MM.1S (cell line): ENCODE results near the gene ORAI1.

Experiments used
- EZH2 ChIP-seq: fragments of 300-600 bp; sonication (generic); optimal IDR thresholded peaks from 2 replicates; pipeline ENCODE3; 2017; ENCODE audit warnings: low read depth, mild to moderate bottlenecking, antibody characterized with exemption, low read length, mixed read lengths
- EZH2phosphoT487 ChIP-seq: fragments of 300-600 bp; sonication (generic); IDR thresholded peaks from 2 replicates; pipeline ENCODE4 v1.6.1; 2018; ENCODE audit warnings: antibody characterized with exemption, low read length
- TF ChIP-seq, protein P1 (sequence below): fragments of 300-600 bp; sonication (generic); IDR thresholded peaks from 2 replicates; pipeline ENCODE4 v1.5.1; 2016; ENCODE audit warnings: antibody characterized with exemption, low read length, mixed read lengths

DNA sequence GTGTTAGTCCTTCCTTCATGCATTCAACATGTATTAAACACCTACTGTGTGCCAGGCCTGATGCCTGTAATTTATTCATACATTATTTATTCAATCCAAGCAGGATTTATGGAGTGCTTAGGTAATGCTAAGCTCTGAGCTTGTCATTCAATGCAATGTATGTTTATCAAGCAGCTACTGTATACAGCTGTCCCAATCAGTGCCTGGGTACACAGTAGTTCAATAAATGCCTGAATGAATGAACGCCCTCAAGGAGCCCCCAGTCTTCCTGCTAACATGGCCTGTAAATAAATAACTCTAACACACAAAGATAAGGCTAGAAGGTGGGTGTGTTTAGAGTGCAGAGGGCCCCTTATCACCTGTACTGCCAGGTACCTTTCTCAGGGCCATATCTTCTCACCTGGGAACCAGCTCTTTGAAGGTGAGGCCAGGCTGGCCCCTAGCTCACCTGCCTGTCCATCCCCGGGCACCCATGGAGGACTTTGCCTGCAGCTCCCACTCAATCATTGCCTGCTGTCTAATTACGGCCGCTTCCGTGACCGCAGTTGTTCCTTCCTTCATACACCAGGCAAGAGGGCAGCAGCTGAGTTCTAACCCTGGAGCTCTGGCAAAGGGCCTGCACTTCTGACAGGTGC is 25.5 kb upstream of the ORAI1 start:
- TF ChIP-seq EZH2 (no peak), EZH2phosphoT487 (no peak)
- TF ChIP-seq, protein P1, sequence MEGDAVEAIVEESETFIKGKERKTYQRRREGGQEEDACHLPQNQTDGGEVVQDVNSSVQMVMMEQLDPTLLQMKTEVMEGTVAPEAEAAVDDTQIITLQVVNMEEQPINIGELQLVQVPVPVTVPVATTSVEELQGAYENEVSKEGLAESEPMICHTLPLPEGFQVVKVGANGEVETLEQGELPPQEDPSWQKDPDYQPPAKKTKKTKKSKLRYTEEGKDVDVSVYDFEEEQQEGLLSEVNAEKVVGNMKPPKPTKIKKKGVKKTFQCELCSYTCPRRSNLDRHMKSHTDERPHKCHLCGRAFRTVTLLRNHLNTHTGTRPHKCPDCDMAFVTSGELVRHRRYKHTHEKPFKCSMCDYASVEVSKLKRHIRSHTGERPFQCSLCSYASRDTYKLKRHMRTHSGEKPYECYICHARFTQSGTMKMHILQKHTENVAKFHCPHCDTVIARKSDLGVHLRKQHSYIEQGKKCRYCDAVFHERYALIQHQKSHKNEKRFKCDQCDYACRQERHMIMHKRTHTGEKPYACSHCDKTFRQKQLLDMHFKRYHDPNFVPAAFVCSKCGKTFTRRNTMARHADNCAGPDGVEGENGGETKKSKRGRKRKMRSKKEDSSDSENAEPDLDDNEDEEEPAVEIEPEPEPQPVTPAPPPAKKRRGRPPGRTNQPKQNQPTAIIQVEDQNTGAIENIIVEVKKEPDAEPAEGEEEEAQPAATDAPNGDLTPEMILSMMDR: no peak
